GM06990 (cell line): Measurements from ENCODE around the gene CRIM1.

Experiments used
- DNase-seq: peaks from one replicate; pipeline ENCODE4 v3.0.0-alpha.2; 2011; ENCODE audit not compliant: insufficient read length; ENCODE audit errors: extremely low read depth
- H3K27me3 ChIP-seq: replicated peaks from 2 replicates; pipeline ENCODE4 v1.6.0; 2011; ENCODE audit warnings: low read length; ENCODE audit not compliant: control insufficient read depth, insufficient read depth
- H3K36me3 ChIP-seq: 2 replicates; pipeline ENCODE4 v1.5.1; 2011; ENCODE audit warnings: low read length; ENCODE audit not compliant: control insufficient read depth, insufficient read depth
- H3K4me3 ChIP-seq: replicated peaks from 2 replicates; pipeline ENCODE4 v1.5.1; 2011; ENCODE audit warnings: low read depth, mild to moderate bottlenecking, control low read depth, low read length
- TF ChIP-seq, protein P1 (sequence below): IDR thresholded peaks from 2 replicates; pipeline ENCODE4 v1.5.1; 2011; ENCODE audit warnings: low read length, control low read depth, mild to moderate bottlenecking, inconsistent platforms; ENCODE audit not compliant: insufficient read depth, poor library complexity, severe bottlenecking

CRIM1 gene

DNA sequence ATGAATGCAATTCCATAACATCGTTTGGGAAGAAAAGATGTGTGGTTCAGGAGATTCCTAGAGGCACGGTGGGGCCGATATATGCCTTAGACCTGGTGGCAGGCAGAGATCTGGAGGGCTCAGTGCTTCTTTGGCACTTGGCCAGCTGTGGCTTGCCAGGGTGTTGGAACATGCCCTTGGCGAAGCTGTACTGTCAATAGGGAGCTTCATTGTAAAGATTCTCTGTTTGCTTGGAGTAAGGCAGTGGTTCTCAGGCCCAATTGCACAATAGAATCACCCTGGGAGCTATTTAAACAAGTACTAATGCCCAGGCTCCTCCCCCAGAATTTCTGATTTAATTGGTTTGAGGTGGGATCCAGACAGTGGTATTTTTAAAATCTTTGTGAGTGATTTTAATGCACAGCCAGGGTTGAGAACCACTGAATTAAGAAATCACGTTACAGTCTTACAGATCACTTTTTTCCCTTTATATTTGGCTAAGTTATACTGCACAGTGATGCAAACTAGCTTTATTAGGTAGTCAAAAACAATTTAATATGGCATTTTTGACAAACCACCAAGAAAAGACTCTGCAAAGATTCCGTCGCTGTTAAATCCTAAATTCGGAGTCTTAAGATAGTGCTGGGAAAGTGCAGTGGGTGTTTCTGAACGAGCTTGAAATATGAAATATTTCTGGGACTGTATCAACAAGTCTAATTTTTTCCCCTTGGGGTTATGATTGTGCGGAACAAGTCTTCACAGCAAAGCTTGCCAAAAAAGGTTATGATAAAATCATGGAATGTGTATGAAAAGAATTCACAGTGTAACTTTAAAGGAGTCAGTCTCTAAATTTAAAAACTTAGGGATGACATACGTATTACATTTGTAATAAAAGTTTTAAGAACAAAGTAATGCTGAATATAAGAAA, 78.0 kb downstream of the CRIM1 start:
- Histone ChIP-seq H3K4me3 (no peak overlapping the region), H3K27me3 (no peaks in the 10 kb centered on the region), H3K36me3 (no peaks in the 10 kb centered on the region)
- TF ChIP-seq, protein P1, sequence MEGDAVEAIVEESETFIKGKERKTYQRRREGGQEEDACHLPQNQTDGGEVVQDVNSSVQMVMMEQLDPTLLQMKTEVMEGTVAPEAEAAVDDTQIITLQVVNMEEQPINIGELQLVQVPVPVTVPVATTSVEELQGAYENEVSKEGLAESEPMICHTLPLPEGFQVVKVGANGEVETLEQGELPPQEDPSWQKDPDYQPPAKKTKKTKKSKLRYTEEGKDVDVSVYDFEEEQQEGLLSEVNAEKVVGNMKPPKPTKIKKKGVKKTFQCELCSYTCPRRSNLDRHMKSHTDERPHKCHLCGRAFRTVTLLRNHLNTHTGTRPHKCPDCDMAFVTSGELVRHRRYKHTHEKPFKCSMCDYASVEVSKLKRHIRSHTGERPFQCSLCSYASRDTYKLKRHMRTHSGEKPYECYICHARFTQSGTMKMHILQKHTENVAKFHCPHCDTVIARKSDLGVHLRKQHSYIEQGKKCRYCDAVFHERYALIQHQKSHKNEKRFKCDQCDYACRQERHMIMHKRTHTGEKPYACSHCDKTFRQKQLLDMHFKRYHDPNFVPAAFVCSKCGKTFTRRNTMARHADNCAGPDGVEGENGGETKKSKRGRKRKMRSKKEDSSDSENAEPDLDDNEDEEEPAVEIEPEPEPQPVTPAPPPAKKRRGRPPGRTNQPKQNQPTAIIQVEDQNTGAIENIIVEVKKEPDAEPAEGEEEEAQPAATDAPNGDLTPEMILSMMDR: no peak
- DNase-seq: no peak

DNA sequence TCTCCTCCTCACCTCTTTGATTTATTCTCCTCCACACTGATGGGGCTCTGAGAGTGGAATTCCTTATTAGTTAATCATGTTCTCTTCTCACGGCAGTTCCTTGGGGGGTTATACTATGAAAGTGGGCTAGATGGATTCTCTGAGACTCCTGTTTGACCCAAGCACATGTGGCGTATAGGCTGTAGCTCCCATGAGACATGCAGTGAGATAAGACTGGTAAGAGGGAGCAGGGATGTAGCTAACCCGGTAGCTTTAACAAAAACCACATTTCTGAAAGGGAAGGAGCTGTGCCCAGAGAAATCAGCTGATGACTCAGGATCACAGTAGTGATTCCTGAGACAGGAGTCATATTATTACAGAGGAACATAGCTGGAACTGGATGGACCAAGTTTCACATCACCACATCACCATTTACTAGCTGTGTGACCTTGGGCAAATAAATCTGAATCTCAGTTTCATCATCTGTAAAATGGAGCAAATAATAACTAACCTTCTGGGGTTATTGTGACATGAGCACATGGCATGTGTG, 82.9 kb downstream of the CRIM1 start:
- DNase-seq: no peak
- TF ChIP-seq, protein P1: no peak
- no peaks in the 10 kb centered on the region for H3K36me3 ChIP-seq
- no peaks in the 10 kb centered on the region for H3K27me3 ChIP-seq
- no peak overlapping the region for H3K4me3 ChIP-seq

- no peak for DNase-seq
- Histone ChIP-seq H3K4me3 (no peak overlapping the region), H3K36me3 (no peaks in the 10 kb centered on the region), H3K27me3 (no peaks in the 10 kb centered on the region)
- TF ChIP-seq, protein P1: no peak
These were observed 83.5 kb downstream of the CRIM1 start for GRCh38 chr2:36439084-36439483.

GRCh38 chr2:36441065-36441625, 85.6 kb downstream of the CRIM1 start:
- TF ChIP-seq, protein P1: no peak
- Histone ChIP-seq H3K27me3 (no peaks in the 10 kb centered on the region), H3K36me3 (no peaks in the 10 kb centered on the region), H3K4me3 (no peak overlapping the region)
- DNase-seq: no peak

- no peak overlapping the region for H3K4me3 ChIP-seq
- TF ChIP-seq, protein P1: no peak
- DNase-seq: no peak
- no peaks in the 10 kb centered on the region for H3K27me3 ChIP-seq
- no peaks in the 10 kb centered on the region for H3K36me3 ChIP-seq
These were observed 86.2 kb downstream of the CRIM1 start for GRCh38 chr2:36441816-36442215.
